OCI-LY1 (cell line): ENCODE data around the gene ZBTB47.

ENCODE experiments used
- H2AFZ ChIP-seq: fragments of 200-600 bp; sonication (generic), shearing (Covaris generic); 2 replicates; pipeline ENCODE4 v1.6.0; 2014; ENCODE audit warnings: antibody characterized with exemption, mild to moderate bottlenecking, low read length
- H3F3A ChIP-seq: fragments of 200-600 bp; sonication (generic), shearing (Covaris generic); 2 replicates; pipeline ENCODE4 v1.6.0; 2014; ENCODE audit warnings: mild to moderate bottlenecking, antibody characterized with exemption, low read length, moderate library complexity; ENCODE audit not compliant: insufficient read depth
- H3K27ac ChIP-seq: fragments of 200-600 bp; sonication (generic); 2 replicates; pipeline ENCODE4 v1.5.1; 2014; ENCODE audit warnings: low read length, mixed run types, mild to moderate bottlenecking, low read depth; ENCODE audit not compliant: poor library complexity, severe bottlenecking
- H3K27me3 ChIP-seq: fragments of 200-600 bp; sonication (generic); 2 replicates; pipeline ENCODE4 v1.6.0; 2014; ENCODE audit warnings: antibody characterized with exemption, mild to moderate bottlenecking, low read length, moderate library complexity; ENCODE audit not compliant: insufficient read depth
- H3K36me3 ChIP-seq: fragments of 200-600 bp; sonication (generic); 2 replicates; pipeline ENCODE4 v1.6.1; 2014; ENCODE audit warnings: mild to moderate bottlenecking, antibody characterized with exemption, low read length, moderate library complexity, mixed read lengths; ENCODE audit not compliant: insufficient read depth
- H3K4me1 ChIP-seq: fragments of 200-600 bp; sonication (generic); 2 replicates; pipeline ENCODE4 v1.5.1; 2014; ENCODE audit warnings: mild to moderate bottlenecking, low read length, moderate library complexity; ENCODE audit not compliant: insufficient read depth, severe bottlenecking
- H3K4me2 ChIP-seq: fragments of 200-600 bp; sonication (generic), shearing (Covaris generic); 2 replicates; pipeline ENCODE4 v1.6.1; 2014; ENCODE audit warnings: low read length
- H3K4me3 ChIP-seq: fragments of 200-600 bp; sonication (generic); 2 replicates; pipeline ENCODE4 v1.5.1; 2014; ENCODE audit warnings: low read length, low read depth, mild to moderate bottlenecking, mixed read lengths; ENCODE audit not compliant: poor library complexity, severe bottlenecking
- H3K79me2 ChIP-seq: fragments of 200-600 bp; shearing (Covaris generic); 2 replicates; pipeline ENCODE4 v1.6.1; 2016; ENCODE audit warnings: mixed run types, low read length, mixed read lengths; ENCODE audit not compliant: insufficient read depth
- H3K9ac ChIP-seq: fragments of 200-600 bp; sonication (generic), shearing (Covaris generic); 2 replicates; pipeline ENCODE4 v1.6.1; 2014; ENCODE audit warnings: mild to moderate bottlenecking, low read length, mixed read lengths
- H3K9me2 ChIP-seq: fragments of 200-600 bp; sonication (generic), shearing (Covaris generic); 2 replicates; pipeline ENCODE4 v1.6.1; 2014; ENCODE audit warnings: low read depth, mild to moderate bottlenecking, low read length, mixed read lengths
- H3K9me3 ChIP-seq: fragments of 200-600 bp; shearing (Covaris generic); 2 replicates; pipeline ENCODE4 v1.6.1; 2014; ENCODE audit warnings: low read length, mixed read lengths
- H4K20me1 ChIP-seq: fragments of 200-600 bp; sonication (generic), shearing (Covaris generic); 2 replicates; pipeline ENCODE4 v1.6.0; 2016; ENCODE audit warnings: mild to moderate bottlenecking, low read length; ENCODE audit not compliant: insufficient read depth
- EZH2 ChIP-seq: fragments of 200-600 bp; sonication (generic), shearing (Covaris generic); IDR thresholded peaks from 2 replicates; pipeline ENCODE4 v1.8.0; 2017; ENCODE audit warnings: borderline replicate concordance, mixed run types, mild to moderate bottlenecking, antibody characterized with exemption, low read length, moderate library complexity, mixed read lengths
- TF ChIP-seq, protein P1 (sequence below): fragments of 200-600 bp; sonication (generic), shearing (Covaris generic); IDR thresholded peaks from 2 replicates; pipeline ENCODE4 v1.5.1; 2017; ENCODE audit warnings: mild to moderate bottlenecking, antibody characterized with exemption, low read length, moderate library complexity, mixed read lengths

Gene ZBTB47

DNA sequence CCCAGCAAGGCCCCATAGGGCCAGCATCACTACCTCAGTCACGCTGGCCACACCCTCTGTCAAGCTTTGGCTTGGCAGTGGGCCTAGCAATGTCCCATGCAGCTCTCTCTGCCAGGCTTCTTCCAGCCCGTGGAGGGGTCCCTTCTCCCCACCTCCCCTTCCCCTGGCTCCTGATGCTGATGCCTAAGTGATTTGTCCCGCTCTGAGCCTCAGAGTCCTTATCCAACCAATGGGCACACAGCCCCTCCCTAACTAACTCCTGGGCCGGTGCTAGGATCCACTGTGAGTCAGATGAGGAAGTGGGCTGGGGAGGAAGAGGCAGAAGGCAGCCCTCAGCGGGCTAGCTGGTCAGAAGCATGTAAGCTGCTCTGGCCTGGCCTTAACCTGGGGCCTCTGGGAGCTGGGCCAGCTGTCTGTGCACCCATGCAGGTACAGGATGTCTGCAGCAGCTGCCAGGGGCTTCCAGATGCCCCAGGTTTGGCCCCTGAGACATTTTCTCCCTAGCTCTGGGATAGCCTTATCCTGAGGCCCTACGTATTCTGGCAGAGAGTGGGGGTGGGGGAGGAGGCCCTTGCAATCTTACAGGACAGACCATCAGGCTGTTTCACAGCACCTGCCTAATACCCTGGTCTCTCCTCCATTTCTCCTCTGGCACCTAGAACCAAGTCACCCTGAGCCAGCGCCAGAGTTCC lies 740 bp upstream of the ZBTB47 start:
- H3K27me3 ChIP-seq, result no peaks in the 10 kb centered on the region
- TF ChIP-seq EZH2, result no peak
- TF ChIP-seq, protein P1, sequence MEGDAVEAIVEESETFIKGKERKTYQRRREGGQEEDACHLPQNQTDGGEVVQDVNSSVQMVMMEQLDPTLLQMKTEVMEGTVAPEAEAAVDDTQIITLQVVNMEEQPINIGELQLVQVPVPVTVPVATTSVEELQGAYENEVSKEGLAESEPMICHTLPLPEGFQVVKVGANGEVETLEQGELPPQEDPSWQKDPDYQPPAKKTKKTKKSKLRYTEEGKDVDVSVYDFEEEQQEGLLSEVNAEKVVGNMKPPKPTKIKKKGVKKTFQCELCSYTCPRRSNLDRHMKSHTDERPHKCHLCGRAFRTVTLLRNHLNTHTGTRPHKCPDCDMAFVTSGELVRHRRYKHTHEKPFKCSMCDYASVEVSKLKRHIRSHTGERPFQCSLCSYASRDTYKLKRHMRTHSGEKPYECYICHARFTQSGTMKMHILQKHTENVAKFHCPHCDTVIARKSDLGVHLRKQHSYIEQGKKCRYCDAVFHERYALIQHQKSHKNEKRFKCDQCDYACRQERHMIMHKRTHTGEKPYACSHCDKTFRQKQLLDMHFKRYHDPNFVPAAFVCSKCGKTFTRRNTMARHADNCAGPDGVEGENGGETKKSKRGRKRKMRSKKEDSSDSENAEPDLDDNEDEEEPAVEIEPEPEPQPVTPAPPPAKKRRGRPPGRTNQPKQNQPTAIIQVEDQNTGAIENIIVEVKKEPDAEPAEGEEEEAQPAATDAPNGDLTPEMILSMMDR, result no peak
- H3K36me3 ChIP-seq, result peaks cover 15% of the 10 kb centered on the region
- H3K9me3 ChIP-seq, result no peaks in the 10 kb centered on the region
- no peaks in the 10 kb centered on the region for H4K20me1 ChIP-seq
- H3K4me2 ChIP-seq, result no peak overlapping the region
- H3K27ac ChIP-seq, result no peak overlapping the region
- H3F3A ChIP-seq, result no peaks in the 10 kb centered on the region
- H2AFZ ChIP-seq, result no peak overlapping the region
- no peak overlapping the region for H3K9ac ChIP-seq
- H3K4me3 ChIP-seq, result no peak overlapping the region
- H3K9me2 ChIP-seq, result no peaks in the 10 kb centered on the region
- peaks cover 3% of the 10 kb centered on the region for H3K4me1 ChIP-seq
- no peaks in the 10 kb centered on the region for H3K79me2 ChIP-seq

DNA sequence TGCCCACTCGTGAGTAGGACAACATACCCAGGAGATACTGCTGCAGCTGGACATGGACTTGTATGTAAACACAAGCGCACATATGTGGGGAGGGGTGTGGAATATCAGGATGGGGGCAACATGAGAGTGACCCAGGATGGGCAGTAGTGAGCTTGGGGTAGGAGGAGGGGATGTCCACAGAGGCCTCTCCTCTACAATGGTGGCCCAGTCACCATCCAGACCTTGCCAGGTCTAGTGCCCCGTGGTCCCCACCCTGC lies 266 bp upstream of the ZBTB47 start:
- Histone ChIP-seq H2AFZ (no peak overlapping the region), H3K9me2 (no peaks in the 10 kb centered on the region), H3K9ac (no peak overlapping the region), H3K4me3 (no peak overlapping the region), H4K20me1 (no peaks in the 10 kb centered on the region), H3F3A (no peaks in the 10 kb centered on the region), H3K4me2 (no peak overlapping the region), H3K9me3 (no peaks in the 10 kb centered on the region), H3K36me3 (peaks cover 10% of the 10 kb centered on the region; the same call in 1 of the 2 replicates), H3K27me3 (no peaks in the 10 kb centered on the region), H3K27ac (no peak overlapping the region), H3K4me1 (peaks cover 3% of the 10 kb centered on the region), H3K79me2 (no peaks in the 10 kb centered on the region)
- no peak for TF ChIP-seq EZH2
- TF ChIP-seq, protein P1, result no peak

DNA sequence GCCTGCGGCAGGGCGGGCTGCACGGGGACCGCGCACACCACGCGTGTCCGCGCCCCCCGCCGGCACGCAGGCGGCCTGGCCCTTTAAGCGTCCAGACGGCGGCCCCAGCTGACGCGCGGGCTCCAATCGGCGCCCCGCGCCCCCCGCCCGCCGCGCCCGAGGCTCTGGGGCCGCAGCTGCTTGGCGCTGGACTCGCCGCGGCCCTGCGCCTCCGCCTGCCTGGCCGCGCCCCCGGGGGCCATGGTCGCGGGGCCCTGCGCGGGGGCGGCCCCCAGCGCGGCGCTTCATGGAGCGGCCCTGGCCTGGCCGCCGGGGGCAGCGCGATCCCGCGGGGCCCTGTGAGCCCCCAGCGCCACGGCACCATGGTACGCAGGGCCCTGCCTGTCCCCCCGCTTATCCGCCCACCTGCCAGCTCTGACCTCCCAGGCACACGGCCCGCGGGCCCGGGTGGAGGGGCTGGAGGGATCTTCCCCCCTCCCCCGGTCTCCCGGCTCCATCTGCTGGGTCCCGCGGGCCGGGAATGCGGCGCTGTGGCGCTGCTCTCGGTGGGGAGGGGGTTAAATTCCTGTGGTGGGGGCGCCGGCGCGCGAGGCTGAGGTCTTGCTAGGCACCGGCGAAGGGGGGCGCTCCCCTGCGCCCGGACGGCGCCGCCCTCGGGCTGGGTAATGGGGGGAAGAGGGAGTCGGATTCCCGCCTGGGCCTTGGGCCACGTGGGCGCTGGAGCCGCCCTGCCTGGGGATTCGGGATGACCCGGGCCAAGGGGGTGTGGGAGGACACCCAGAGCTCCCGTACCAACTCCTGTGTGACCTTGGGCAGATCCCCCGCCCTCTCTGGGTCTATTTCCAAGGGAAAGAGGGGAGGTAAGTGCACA lies 1.1 kb downstream of the ZBTB47 start:
- Histone ChIP-seq H3K36me3 (no peaks in the 10 kb centered on the region), H3K9me2 (no peaks in the 10 kb centered on the region), H3K9me3 (no peaks in the 10 kb centered on the region), H2AFZ (no peak overlapping the region), H4K20me1 (no peaks in the 10 kb centered on the region), H3K4me1 (peaks cover 3% of the 10 kb centered on the region), H3K4me3 (no peak overlapping the region), H3K4me2 (no peak overlapping the region; the same call in 1 of the 2 replicates), H3K9ac (no peak overlapping the region), H3F3A (no peaks in the 10 kb centered on the region), H3K27me3 (no peaks in the 10 kb centered on the region), H3K79me2 (no peaks in the 10 kb centered on the region), H3K27ac (no peak overlapping the region)
- TF ChIP-seq, protein P1, result no peak
- TF ChIP-seq EZH2, result no peak
